ENCODE measurements around the gene IPPK.

The IPPK gene

GRCh38 chr9:92669890-92670708 lies at the start of gene IPPK:
IPPK (minus strand) TSS chr9:92670131; CDS start chr9:92669988, 143 bp downstream.
- DNase-seq, result peak; percentile 91

- DNase-seq, result no peak
These were observed 49.2 kb upstream of the IPPK start for GRCh38 chr9:92719028-92719647.

- no peak for DNase-seq
These were observed 48.4 kb upstream of the IPPK start for GRCh38 chr9:92718086-92719001.

- DNase-seq, result no peak
These were observed 47.5 kb upstream of the IPPK start for GRCh38 chr9:92717201-92718085.

- DNase-seq, result no peak
These were observed 46.6 kb upstream of the IPPK start for GRCh38 chr9:92716557-92716956.

- DNase-seq, result no peak
These were observed 45.7 kb upstream of the IPPK start for GRCh38 chr9:92715488-92716231.

GRCh38 chr9:92714787-92715487 lies 45.0 kb upstream of the IPPK start:
- DNase-seq, result no peak

- DNase-seq, result no peak
These were observed 44.1 kb upstream of the IPPK start for GRCh38 chr9:92714016-92714415.

GRCh38 chr9:92713528-92713927 lies 43.6 kb upstream of the IPPK start:
- no peak for DNase-seq

GRCh38 chr9:92712767-92713166 lies 42.8 kb upstream of the IPPK start:
- no peak for DNase-seq

- no peak for DNase-seq
These were observed 41.9 kb upstream of the IPPK start for GRCh38 chr9:92711844-92712243.

GRCh38 chr9:92711146-92711545 lies 41.2 kb upstream of the IPPK start:
- no peak for DNase-seq

GRCh38 chr9:92710368-92710767 lies 40.4 kb upstream of the IPPK start:
- no peak for DNase-seq

GRCh38 chr9:92709954-92710353 lies 40.0 kb upstream of the IPPK start:
- no peak for DNase-seq

GRCh38 chr9:92709240-92709639 lies 39.3 kb upstream of the IPPK start:
- no peak for DNase-seq

GRCh38 chr9:92707530-92707929 lies 37.6 kb upstream of the IPPK start:
- DNase-seq, result no peak

- DNase-seq, result no peak
These were observed 36.4 kb upstream of the IPPK start for GRCh38 chr9:92706218-92706940.

GRCh38 chr9:92704528-92704927 lies 34.6 kb upstream of the IPPK start:
- no peak for DNase-seq

- no peak for DNase-seq
These were observed 26.7 kb upstream of the IPPK start for GRCh38 chr9:92696619-92697018.

- DNase-seq, result no peak
These were observed 17.0 kb upstream of the IPPK start for GRCh38 chr9:92686954-92687353.
